HG03064 (cell line): ENCODE data around the gene PIGL.
A peak's percentile ranks its signal among the peaks of the same experiment; 100 is the strongest.
"Not testable (repeated sequence)": the region's sequence is repeated elsewhere in the genome, so short reads cannot be mapped to it uniquely, and the experiment has no call there.

Source experiments
- ATAC-seq: cut with Tn5 transposase; IDR thresholded peaks from one replicate; pipeline ENCODE4 v1.9.1; 2021; ENCODE audit warnings: low read depth; ENCODE audit not compliant: unreplicated experiment

The PIGL gene

GRCh38 chr17:16217002-16217635, at the start of gene PIGL:
TSS of gene PIGL (plus strand) at chr17:16217210. CDS start at chr17:16217227, 17 bp downstream.
- no peak for ATAC-seq

GRCh38 chr17:16171613-16172012, 45.4 kb upstream of the PIGL start:
- no peak for ATAC-seq

GRCh38 chr17:16178836-16179235, 38.2 kb upstream of the PIGL start:
- ATAC-seq = no peak

- no peak for ATAC-seq
Observed at GRCh38 chr17:16181581-16181980, 35.4 kb upstream of the PIGL start.

- no peak for ATAC-seq
Observed at GRCh38 chr17:16187642-16188041, 29.4 kb upstream of the PIGL start.

GRCh38 chr17:16189791-16190348, 27.1 kb upstream of the PIGL start:
- ATAC-seq = no peak

- no peak for ATAC-seq
Observed at GRCh38 chr17:16190703-16191360, 26.2 kb upstream of the PIGL start.

GRCh38 chr17:16191604-16192003, 25.4 kb upstream of the PIGL start:
- ATAC-seq = no peak

- not testable (repeated sequence) for ATAC-seq
Observed at GRCh38 chr17:16194307-16194835, 22.6 kb upstream of the PIGL start.

- ATAC-seq = no peak
Observed at GRCh38 chr17:16197276-16197675, 19.7 kb upstream of the PIGL start.

- no peak for ATAC-seq
Observed at GRCh38 chr17:16199093-16199492, 17.9 kb upstream of the PIGL start.

- not testable (repeated sequence) for ATAC-seq
Observed at GRCh38 chr17:16201693-16202131, 15.3 kb upstream of the PIGL start.

- not testable (repeated sequence) for ATAC-seq
Observed at GRCh38 chr17:16202554-16203500, 14.2 kb upstream of the PIGL start.

- not testable (repeated sequence) for ATAC-seq
Observed at GRCh38 chr17:16204763-16205162, 12.2 kb upstream of the PIGL start.

GRCh38 chr17:16211590-16211989, 5.4 kb upstream of the PIGL start:
- no peak for ATAC-seq

GRCh38 chr17:16212793-16213192, 4.2 kb upstream of the PIGL start:
- no peak for ATAC-seq

GRCh38 chr17:16214190-16215001, 2.6 kb upstream of the PIGL start:
- ATAC-seq = no peak

GRCh38 chr17:16215002-16215272, 2.1 kb upstream of the PIGL start:
- ATAC-seq = peak; percentile 26

- peak; percentile 70 for ATAC-seq
Observed at GRCh38 chr17:16215273-16215964, 1.6 kb upstream of the PIGL start, which contains the start of gene NCOR1. TSS of gene NCOR1 (minus strand) at chr17:16215534. CDS start at chr17:16194569, 20,965 bp downstream.
